HFFc6 (cell line): ENCODE measurements around the gene ZNF683. TPM values are rescaled to one million over a fixed set of nuclear protein-coding genes. Genes with fewer than 3 reads are reported as not detected.

ENCODE experiments used
- DNase-seq: peaks from one replicate; pipeline ENCODE4 v3.0.0-alpha.2; 2018
- H3K27ac Mint-ChIP-seq: 2 replicates; pipeline ENCODE4 v1.8.0; 2020; ENCODE audit warnings: mild to moderate bottlenecking, mixed read lengths
- H3K27me3 Mint-ChIP-seq: 2 replicates; pipeline ENCODE4 v1.8.0; 2021; ENCODE audit warnings: mild to moderate bottlenecking, moderate library complexity, mixed read lengths; ENCODE audit not compliant: insufficient read depth
- H3K36me3 Mint-ChIP-seq: 2 replicates; pipeline ENCODE4 v1.8.0; 2021; ENCODE audit warnings: low read depth, mixed read lengths
- H3K4me1 Mint-ChIP-seq: 2 replicates; pipeline ENCODE4 v1.8.0; 2020; ENCODE audit warnings: low read depth, mixed read lengths
- H3K4me3 Mint-ChIP-seq: 2 replicates; pipeline ENCODE4 v1.8.0; 2020; ENCODE audit warnings: mild to moderate bottlenecking, moderate library complexity, mixed read lengths
- H3K9me3 Mint-ChIP-seq: 2 replicates; pipeline ENCODE4 v1.8.0; 2020; ENCODE audit warnings: mild to moderate bottlenecking, mixed read lengths
- total RNA-seq, 6 experiments: library from RNA; stranded (reverse); fragmentation: NEBNext Ultra II Directional; extraction: Animal tissue kit (Norgen Biotek cat#: 25700); gene quantifications; 2 replicates in 1 of 6; 3 replicates in 5 of 6; pipeline ENCODE4 v1.2.3, GENCODE V29; 2021
- TF ChIP-seq, protein P1 (sequence below): fragments of 200-600 bp; sonication (generic); IDR thresholded peaks from 2 replicates; pipeline ENCODE4 v1.5.0; 2021; ENCODE audit warnings: antibody characterized with exemption, mild to moderate bottlenecking

Gene ZNF683
- total RNA-seq, 6 experiments from 2014 or later: not detected

DNA sequence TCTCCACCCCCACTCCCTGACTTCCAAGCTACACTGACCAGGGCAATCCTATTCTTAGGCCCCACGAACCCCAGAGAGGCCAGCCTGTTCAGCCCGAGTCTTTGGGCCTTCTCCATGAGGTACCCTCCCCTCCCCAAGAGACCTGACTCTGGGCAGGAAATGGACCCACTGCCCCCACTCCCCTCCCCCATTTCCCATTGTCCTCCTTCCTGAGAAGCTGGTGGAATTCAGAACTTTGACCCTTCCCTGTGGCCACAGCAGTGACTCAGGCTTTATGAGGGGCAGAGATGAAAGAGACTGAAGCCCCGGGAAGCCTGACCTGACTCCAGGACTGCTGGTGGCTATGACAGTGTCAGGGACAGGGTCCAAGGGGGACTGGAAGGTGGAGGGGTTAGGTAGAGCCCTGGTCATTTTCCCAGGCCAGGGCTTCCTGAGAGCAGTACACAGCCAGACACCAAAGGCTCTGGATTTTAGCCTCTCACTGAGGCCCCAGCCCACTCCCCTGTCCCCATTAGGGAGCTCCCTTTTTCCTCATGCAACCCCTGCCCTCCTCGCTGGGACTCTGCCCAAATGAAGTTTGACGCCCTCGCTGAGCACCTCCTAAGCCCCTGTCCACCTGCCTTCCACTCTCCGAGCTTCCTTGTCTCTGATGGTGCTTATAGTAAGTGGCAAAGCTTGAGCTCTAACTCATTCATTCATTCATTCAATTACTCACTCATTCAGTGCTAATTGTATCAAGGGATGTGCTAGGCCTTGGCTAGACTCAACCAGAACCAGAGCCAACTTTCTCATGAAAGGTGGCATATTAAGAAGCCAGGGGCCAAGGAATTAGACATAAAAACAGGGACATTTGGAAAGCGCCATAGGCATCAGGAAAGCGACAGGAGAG, 21.6 kb downstream of the ZNF683 start:
- Mint-ChIP-seq H3K4me1 (peaks cover 35% of the 10 kb centered on the region), H3K27me3 (peaks cover 10% of the 10 kb centered on the region), H3K9me3 (no peaks in the 10 kb centered on the region), H3K36me3 (no peaks in the 10 kb centered on the region), H3K27ac (peak overlapping the region; percentile 64), H3K4me3 (peak overlapping the region; percentile 17; the same call in 1 of the 2 replicates)
- peak; percentile 39 for DNase-seq
- TF ChIP-seq, protein P1, sequence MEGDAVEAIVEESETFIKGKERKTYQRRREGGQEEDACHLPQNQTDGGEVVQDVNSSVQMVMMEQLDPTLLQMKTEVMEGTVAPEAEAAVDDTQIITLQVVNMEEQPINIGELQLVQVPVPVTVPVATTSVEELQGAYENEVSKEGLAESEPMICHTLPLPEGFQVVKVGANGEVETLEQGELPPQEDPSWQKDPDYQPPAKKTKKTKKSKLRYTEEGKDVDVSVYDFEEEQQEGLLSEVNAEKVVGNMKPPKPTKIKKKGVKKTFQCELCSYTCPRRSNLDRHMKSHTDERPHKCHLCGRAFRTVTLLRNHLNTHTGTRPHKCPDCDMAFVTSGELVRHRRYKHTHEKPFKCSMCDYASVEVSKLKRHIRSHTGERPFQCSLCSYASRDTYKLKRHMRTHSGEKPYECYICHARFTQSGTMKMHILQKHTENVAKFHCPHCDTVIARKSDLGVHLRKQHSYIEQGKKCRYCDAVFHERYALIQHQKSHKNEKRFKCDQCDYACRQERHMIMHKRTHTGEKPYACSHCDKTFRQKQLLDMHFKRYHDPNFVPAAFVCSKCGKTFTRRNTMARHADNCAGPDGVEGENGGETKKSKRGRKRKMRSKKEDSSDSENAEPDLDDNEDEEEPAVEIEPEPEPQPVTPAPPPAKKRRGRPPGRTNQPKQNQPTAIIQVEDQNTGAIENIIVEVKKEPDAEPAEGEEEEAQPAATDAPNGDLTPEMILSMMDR: no peak

DNA sequence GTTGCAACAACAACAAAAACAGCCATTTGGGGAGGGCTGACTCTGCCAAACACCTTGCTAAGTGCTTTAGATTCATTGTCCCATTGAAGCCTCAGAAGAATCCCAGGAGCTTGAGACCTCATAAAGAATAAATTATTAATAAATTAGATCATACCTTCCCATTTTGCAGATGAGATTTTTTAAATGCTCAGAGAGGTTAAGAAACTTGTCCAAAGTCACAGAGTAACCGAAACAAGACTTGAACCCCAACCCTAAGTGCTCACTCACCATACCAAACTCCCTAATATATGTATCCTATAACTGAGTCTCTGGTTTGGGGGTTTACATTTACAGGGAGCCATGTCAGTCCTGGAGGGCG, 22.2 kb downstream of the ZNF683 start:
- TF ChIP-seq, protein P1: no peak
- H3K36me3 Mint-ChIP-seq: no peaks in the 10 kb centered on the region
- DNase-seq: no peak
- peaks cover 35% of the 10 kb centered on the region for H3K4me1 Mint-ChIP-seq
- H3K27ac Mint-ChIP-seq: peak overlapping the region; percentile 64
- no peaks in the 10 kb centered on the region for H3K9me3 Mint-ChIP-seq
- peaks cover 6% of the 10 kb centered on the region for H3K27me3 Mint-ChIP-seq
- H3K4me3 Mint-ChIP-seq: peak overlapping the region; percentile 17; the same call in 1 of the 2 replicates

DNA sequence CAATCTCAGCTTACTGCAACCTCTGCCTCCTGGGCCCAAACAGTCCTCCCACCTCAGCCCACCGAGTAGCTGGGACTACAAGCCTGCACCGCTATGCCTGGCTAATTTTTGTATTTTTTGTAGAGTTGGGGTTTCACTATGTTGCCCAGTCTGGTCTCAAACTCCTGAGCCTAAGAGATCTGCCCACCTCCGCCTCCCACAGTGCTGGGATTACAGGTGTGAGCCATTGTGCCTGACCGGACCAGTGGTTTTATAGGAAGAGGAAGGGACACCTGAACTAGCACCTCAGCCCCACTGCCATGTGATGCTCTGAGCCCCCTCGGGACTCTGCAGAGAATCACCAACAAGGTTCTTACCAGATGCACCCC, 22.7 kb downstream of the ZNF683 start:
- TF ChIP-seq, protein P1: no peak
- Mint-ChIP-seq H3K4me1 (peaks cover 35% of the 10 kb centered on the region), H3K4me3 (no peak overlapping the region), H3K36me3 (no peaks in the 10 kb centered on the region), H3K27me3 (peaks cover 9% of the 10 kb centered on the region), H3K27ac (peak overlapping the region; percentile 64), H3K9me3 (no peaks in the 10 kb centered on the region)
- DNase-seq: no peak

DNA sequence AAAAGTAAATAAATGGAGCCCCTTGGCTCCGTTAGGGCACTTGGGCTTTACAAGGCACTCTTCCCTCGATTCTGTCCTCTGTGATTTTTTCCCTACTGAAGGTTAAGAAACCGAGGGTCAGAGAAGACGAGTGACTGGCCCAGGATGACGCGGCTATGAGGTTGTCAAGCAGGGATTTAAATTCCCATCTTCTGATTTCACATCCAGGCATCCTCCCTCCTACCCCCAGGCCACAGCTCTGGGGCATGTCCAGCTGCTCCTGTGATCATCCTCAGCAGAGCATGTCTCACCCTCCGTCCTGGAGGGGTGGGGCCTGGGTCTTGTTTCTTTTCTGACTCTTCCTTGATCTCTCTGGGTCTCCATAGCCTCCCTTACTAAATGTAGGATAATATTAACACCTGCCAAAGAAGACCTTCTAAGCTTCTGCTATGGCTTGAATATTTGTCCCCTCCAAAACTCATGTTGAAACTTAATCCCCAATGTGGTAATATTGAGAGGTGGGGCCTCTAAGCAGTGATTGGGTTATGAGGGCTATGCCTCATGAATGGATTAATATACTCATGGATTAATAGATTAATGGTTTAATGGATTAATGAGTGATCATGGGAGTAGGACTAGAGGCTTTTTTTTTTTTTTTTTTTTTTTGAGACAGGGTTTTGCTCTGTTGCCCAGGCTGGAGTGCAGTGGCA, 23.2 kb downstream of the ZNF683 start:
- peaks cover 6% of the 10 kb centered on the region for H3K27me3 Mint-ChIP-seq
- H3K9me3 Mint-ChIP-seq: no peaks in the 10 kb centered on the region
- H3K4me3 Mint-ChIP-seq: peak overlapping the region; percentile 7; the same call in 1 of the 2 replicates
- H3K36me3 Mint-ChIP-seq: no peaks in the 10 kb centered on the region
- peaks cover 35% of the 10 kb centered on the region for H3K4me1 Mint-ChIP-seq
- peak; percentile 92 for DNase-seq
- TF ChIP-seq, protein P1: no peak
- peak overlapping the region; percentile 64 for H3K27ac Mint-ChIP-seq

DNA sequence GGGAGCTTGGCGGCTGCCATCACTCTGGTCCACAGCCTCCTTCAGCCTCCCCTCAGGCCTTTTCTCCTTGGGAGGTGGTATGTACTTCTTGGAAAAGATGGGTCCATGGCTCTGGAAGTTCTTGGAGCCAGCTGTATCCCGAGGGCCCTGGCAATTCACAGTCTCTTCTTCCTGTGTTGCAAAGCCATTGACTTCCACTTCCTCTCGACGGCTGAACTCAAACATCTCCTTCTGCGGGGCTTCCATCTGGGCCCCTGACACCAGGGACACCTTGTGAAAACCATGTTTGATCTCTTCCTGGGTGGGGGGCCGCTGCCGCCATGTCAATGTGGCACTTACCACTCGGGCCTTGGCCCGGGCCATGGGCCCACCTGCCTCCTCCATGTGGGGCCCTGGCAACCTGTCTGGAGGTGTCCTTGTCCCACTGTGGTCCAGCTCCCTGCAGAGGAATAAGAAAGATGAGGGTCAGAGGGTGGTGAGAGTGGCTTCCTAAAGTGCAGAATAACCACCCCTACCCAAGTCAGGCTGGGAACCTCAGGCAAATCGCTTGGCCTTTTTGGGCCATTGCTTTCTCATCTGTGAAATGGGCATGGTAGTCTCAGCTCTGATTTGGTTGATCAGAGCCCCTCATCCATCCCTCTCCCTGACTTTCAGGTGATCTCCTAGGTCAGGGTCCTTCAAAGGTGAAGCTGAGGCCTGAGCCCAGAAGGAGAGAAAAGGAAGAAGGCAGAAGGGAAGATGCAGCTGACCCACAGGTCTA, 26.1 kb downstream of the ZNF683 start:
- Mint-ChIP-seq H3K4me3 (no peak overlapping the region), H3K36me3 (no peaks in the 10 kb centered on the region), H3K9me3 (no peaks in the 10 kb centered on the region), H3K27me3 (peaks cover 9% of the 10 kb centered on the region), H3K4me1 (peaks cover 24% of the 10 kb centered on the region), H3K27ac (no peak overlapping the region)
- TF ChIP-seq, protein P1: no peak
- no peak for DNase-seq
